Fibroblast of skin of scalp (primary cell): ENCODE results near the gene COBL.

Experiments
- DNase-seq: peaks from one replicate; pipeline ENCODE4 v3.0.0-alpha.2; 2013

The COBL gene

GRCh38 chr7:51186531-51186930 is 130.1 kb downstream of the COBL start:
- DNase-seq, result no peak

- DNase-seq, result no peak
These were observed 133.9 kb downstream of the COBL start for GRCh38 chr7:51182636-51183166.

- no peak for DNase-seq
These were observed 136.5 kb downstream of the COBL start for GRCh38 chr7:51180092-51180491.

- no peak for DNase-seq
These were observed 140.6 kb downstream of the COBL start for GRCh38 chr7:51175992-51176388.

GRCh38 chr7:51175316-51175991 is 141.2 kb downstream of the COBL start:
- no peak for DNase-seq

GRCh38 chr7:51165337-51165736 is 151.3 kb downstream of the COBL start:
- no peak for DNase-seq

- peak; percentile 79 for DNase-seq
These were observed 153.8 kb downstream of the COBL start for GRCh38 chr7:51162724-51163329.

GRCh38 chr7:51161937-51162336 is 154.7 kb downstream of the COBL start:
- DNase-seq, result no peak

- peak; percentile 72 for DNase-seq
These were observed 155.5 kb downstream of the COBL start for GRCh38 chr7:51160990-51161615.

GRCh38 chr7:51160411-51160810 is 156.2 kb downstream of the COBL start:
- DNase-seq, result no peak

GRCh38 chr7:51158742-51159445 is 157.7 kb downstream of the COBL start:
- DNase-seq, result no peak

GRCh38 chr7:51158211-51158610 is 158.4 kb downstream of the COBL start:
- no peak for DNase-seq

GRCh38 chr7:51154201-51154600 is 162.4 kb downstream of the COBL start:
- no peak for DNase-seq

GRCh38 chr7:51152706-51153200 is 163.9 kb downstream of the COBL start:
- no peak for DNase-seq

- DNase-seq, result no peak
These were observed 165.2 kb downstream of the COBL start for GRCh38 chr7:51151455-51151854.

- DNase-seq, result no peak
These were observed 166.4 kb downstream of the COBL start for GRCh38 chr7:51150193-51150592.

- DNase-seq, result no peak
These were observed 168.4 kb downstream of the COBL start for GRCh38 chr7:51148216-51148615.

GRCh38 chr7:51146816-51147586 is 169.6 kb downstream of the COBL start:
- DNase-seq, result no peak

- no peak for DNase-seq
These were observed 172.4 kb downstream of the COBL start for GRCh38 chr7:51144178-51144577.

- no peak for DNase-seq
These were observed 173.7 kb downstream of the COBL start for GRCh38 chr7:51142741-51143385.

- peak; percentile 52 for DNase-seq
These were observed 175.1 kb downstream of the COBL start for GRCh38 chr7:51141451-51142003.
